Small intestine (tissue), 16 donors: ENCODE measurements around the gene ZNF22. TPM values are rescaled to one million over a fixed set of nuclear protein-coding genes. Genes with fewer than 3 reads are reported as not detected.

Experiments used
- DNase-seq, 2 donors: peaks; one replicate each; pipeline versions ENCODE4 v3.0.0 to v3.0.0-alpha.2; 2013
- FAIRE-seq: peaks from 2 replicates; lab custom pipeline; 2012; peaks lifted over from hg19 to GRCh38; lab: Jason Lieb, UNC
- H3K27ac ChIP-seq, 3 donors: one replicate each; pipeline ENCODE4 v1.5.1; 2013; ENCODE audit warnings: low read length in 2 of 3, mild to moderate bottlenecking in 2 of 3, control low read depth in 1 of 3, inconsistent platforms in 1 of 3, low read depth in 1 of 3, moderate library complexity in 1 of 3
- H3K27me3 ChIP-seq, 3 donors: one replicate each; pipeline ENCODE4 v1.6.1; 2013; ENCODE audit warnings: low read length in 3 of 3, inconsistent platforms in 1 of 3; ENCODE audit not compliant: control insufficient read depth in 3 of 3, insufficient read depth in 3 of 3
- H3K36me3 ChIP-seq, 3 donors: one replicate each; pipeline ENCODE4 v1.6.1; 2013; ENCODE audit warnings: low read length in 3 of 3, inconsistent platforms in 1 of 3, low read depth in 1 of 3, mild to moderate bottlenecking in 1 of 3, moderate library complexity in 1 of 3; ENCODE audit not compliant: control insufficient read depth in 3 of 3, insufficient read depth in 2 of 3
- H3K4me1 ChIP-seq, 3 donors: one replicate each; pipeline ENCODE4 v1.6.1; 2013; ENCODE audit warnings: low read length in 2 of 3, inconsistent platforms in 1 of 3, low read depth in 1 of 3, mild to moderate bottlenecking in 1 of 3, moderate library complexity in 1 of 3; ENCODE audit not compliant: control insufficient read depth in 3 of 3, insufficient read depth in 2 of 3
- H3K4me3 ChIP-seq, 3 donors: one replicate each; pipeline ENCODE4 v1.5.1; 2013; ENCODE audit warnings: low read length in 3 of 3, control low read depth in 1 of 3, inconsistent platforms in 1 of 3, low read depth in 1 of 3, mild to moderate bottlenecking in 1 of 3, moderate library complexity in 1 of 3
- H3K9me3 ChIP-seq, 2 donors: one replicate each; pipeline ENCODE4 v1.6.1; 2013; ENCODE audit warnings: low read depth in 1 of 2, low read length in 1 of 2; ENCODE audit not compliant: control insufficient read depth in 2 of 2, insufficient read depth in 1 of 2
- WGBS, 3 donors: extraction: QIAGEN DNeasy Blood & Tissue Kit; methylation state at CpG; one replicate each; pipeline ENCODE4 v1.1.7; 2013; 5-methylcytosine and 5-hydroxymethylcytosine counted together
- long read RNA-seq, 10 donors: transcript quantifications; one replicate each; lab custom pipeline, GENCODE V29; 2026
- polyA plus RNA-seq, 4 donors: library from polyadenylated mRNA; stranded (reverse) in 3 of 4; unstranded in 1 of 4; fragments of 200-250 nt in 3 of 4; fragments of 120-200 nt in 1 of 4; gene quantifications; one replicate each; pipeline versions ENCODE4 v1.2.1 to v1.2.3, GENCODE V29; 2013
- donor health status: healthy with polysubstance abuse.
- donor health status: control.
- donor health status: control.
- donor health status: Bipolar disorder and iron deficiency.
- donor health status: healthy.

The ZNF22 gene
- polyA plus RNA-seq = 10 to 100 TPM in 3 of 4 donors, 1 to 10 TPM in 1; 8.1 to 30.3 (median 13.3) TPM
- long read RNA-seq, donor 1, transcript ZNF22-201 (2 exons, 2,551 nt) = major isoform, 33 of 33 reads
- long read RNA-seq, donor 1, partial matches to known transcripts = 0 of 33 reads
- long read RNA-seq, donor 1, other reads (novel, unspliced or antisense) = 0 of 33 reads
- long read RNA-seq, donor 2, transcript ZNF22-201 (2 exons, 2,551 nt) = major isoform, 14 of 22 reads
- long read RNA-seq, donor 2, partial matches to known transcripts = 8 of 22 reads
- long read RNA-seq, donor 2, other reads (novel, unspliced or antisense) = 0 of 22 reads
- long read RNA-seq, donor 3, transcript ZNF22-201 (2 exons, 2,551 nt) = major isoform, 11 of 25 reads
- long read RNA-seq, donor 3, partial matches to known transcripts = 14 of 25 reads
- long read RNA-seq, donor 3, other reads (novel, unspliced or antisense) = 0 of 25 reads
- long read RNA-seq, donor 4, partial matches to known transcripts = 0 of 2 reads
- long read RNA-seq, donor 4, other reads (novel, unspliced or antisense) = 0 of 2 reads
- long read RNA-seq, donor 5, transcript ZNF22-201 (2 exons, 2,551 nt) = major isoform, 10 of 10 reads
- long read RNA-seq, donor 5, partial matches to known transcripts = 0 of 10 reads
- long read RNA-seq, donor 5, other reads (novel, unspliced or antisense) = 0 of 10 reads
- long read RNA-seq, donor 6, transcript ZNF22-201 (2 exons, 2,551 nt) = major isoform, 17 of 40 reads
- long read RNA-seq, donor 6, partial matches to known transcripts = 23 of 40 reads
- long read RNA-seq, donor 6, other reads (novel, unspliced or antisense) = 0 of 40 reads
- long read RNA-seq, donor 7 = 0 reads
- long read RNA-seq, donor 8 = 0 reads
- long read RNA-seq, donor 9, transcript ZNF22-201 (2 exons, 2,551 nt) = major isoform, 5 of 5 reads
- long read RNA-seq, donor 9, partial matches to known transcripts = 0 of 5 reads
- long read RNA-seq, donor 9, other reads (novel, unspliced or antisense) = 0 of 5 reads
- long read RNA-seq, donor 10, transcript ZNF22-201 (2 exons, 2,551 nt) = major isoform, 34 of 50 reads
- long read RNA-seq, donor 10, partial matches to known transcripts = 16 of 50 reads
- long read RNA-seq, donor 10, other reads (novel, unspliced or antisense) = 0 of 50 reads

GRCh38 chr10:45000752-45001380 lies at the start of gene ZNF22:
Gene ZNF22 (plus strand): TSS chr10:45000923. CDS start chr10:45003369, 2,446 bp downstream.
- 0 to 1% (median 0%) methylated on average over 41 to 79 of the region's 79 CpGs for WGBS, 3 donors
- FAIRE-seq = no peak

GRCh38 chr10:44951576-44952226 lies 49.0 kb upstream of the ZNF22 start:
- no peak for FAIRE-seq
- Histone ChIP-seq H3K36me3 (peaks cover 0 to 13% (median 2%) of the 10 kb centered on the region in 3 donors), H3K4me3 (no peak overlapping the region), H3K27me3 (no peaks in the 10 kb centered on the region), H3K4me1 (peaks cover 2 to 38% (median 5%) of the 10 kb centered on the region in 3 donors), H3K9me3 (peaks cover 0 to 2% of the 10 kb centered on the region in 2 donors), H3K27ac (no peak overlapping the region)
- WGBS, 3 donors = 73 to 84% (median 76%) methylated on average over 7 of the region's 7 CpGs
- no peak for DNase-seq

More at GRCh38 chr10:45000752-45001380, at the start of gene ZNF22:
- peaks cover 0 to 20% (median 13%) of the 10 kb centered on the region in 3 donors for H3K4me1 ChIP-seq
- no peaks in the 10 kb centered on the region for H3K27me3 ChIP-seq
- peak within 1 kb of the TSS; percentile 66 to 72 (median 69) for H3K4me3 ChIP-seq
- peak; percentile 69 to 91 for DNase-seq
- peak within 1 kb of the TSS; percentile 91 to 93 (median 92) for H3K27ac ChIP-seq
- H3K36me3 ChIP-seq = peaks cover 0 to 6% (median 2%) of the 10 kb centered on the region in 3 donors
- H3K9me3 ChIP-seq = peaks cover 0 to 7% of the 10 kb centered on the region in 2 donors

- DNase-seq (no peak), FAIRE-seq (no peak)
- Histone ChIP-seq H3K36me3 (peaks cover 0 to 14% (median 2%) of the 10 kb centered on the region in 3 donors), H3K4me3 (no peak overlapping the region), H3K27ac (no peak overlapping the region), H3K9me3 (peaks cover 0 to 3% of the 10 kb centered on the region in 2 donors), H3K27me3 (no peaks in the 10 kb centered on the region), H3K4me1 (peaks cover 2 to 40% (median 7%) of the 10 kb centered on the region in 3 donors)
- 63 to 82% (median 69%) methylated on average over 2 of the region's 2 CpGs for WGBS, 3 donors
These were observed 47.9 kb upstream of the ZNF22 start for GRCh38 chr10:44952779-44953231.

GRCh38 chr10:44954042-44954441 lies 46.7 kb upstream of the ZNF22 start:
- H3K4me1 ChIP-seq = peaks cover 7 to 42% (median 8%) of the 10 kb centered on the region in 3 donors
- DNase-seq (no peak), FAIRE-seq (no peak)

GRCh38 chr10:44954962-44955361 lies 45.8 kb upstream of the ZNF22 start:
- no peak for FAIRE-seq
- Histone ChIP-seq H3K4me1 (peaks cover 4 to 35% (median 8%) of the 10 kb centered on the region in 3 donors), H3K27me3 (no peaks in the 10 kb centered on the region), H3K27ac (no peak overlapping the region), H3K9me3 (peaks cover 0 to 3% of the 10 kb centered on the region in 2 donors), H3K36me3 (peaks cover 0 to 14% (median 2%) of the 10 kb centered on the region in 3 donors), H3K4me3 (no peak overlapping the region)
- no peak for DNase-seq

More at GRCh38 chr10:44954042-44954441, 46.7 kb upstream of the ZNF22 start:
- Histone ChIP-seq H3K27me3 (no peaks in the 10 kb centered on the region), H3K9me3 (peaks cover 0 to 3% of the 10 kb centered on the region in 2 donors), H3K4me3 (no peak overlapping the region), H3K36me3 (peaks cover 0 to 14% (median 2%) of the 10 kb centered on the region in 3 donors), H3K27ac (no peak overlapping the region)

GRCh38 chr10:44955413-44956070 lies 45.2 kb upstream of the ZNF22 start:
- no peak overlapping the region for H3K27ac ChIP-seq
- no peak for FAIRE-seq
- peaks cover 0 to 3% of the 10 kb centered on the region in 2 donors for H3K9me3 ChIP-seq
- no peak overlapping the region for H3K4me3 ChIP-seq
- peaks cover 0 to 14% (median 2%) of the 10 kb centered on the region in 3 donors for H3K36me3 ChIP-seq
- 88 to 93% (median 92%) methylated on average over 8 of the region's 8 CpGs for WGBS, 3 donors
- no peak for DNase-seq
- peaks cover 2 to 35% (median 11%) of the 10 kb centered on the region in 3 donors for H3K4me1 ChIP-seq
- H3K27me3 ChIP-seq = no peaks in the 10 kb centered on the region

GRCh38 chr10:44956226-44956625 lies 44.5 kb upstream of the ZNF22 start:
- Histone ChIP-seq H3K4me1 (peaks cover 2 to 35% (median 11%) of the 10 kb centered on the region in 3 donors), H3K4me3 (no peak overlapping the region), H3K36me3 (peaks cover 0 to 12% (median 2%) of the 10 kb centered on the region in 3 donors), H3K27ac (no peak overlapping the region), H3K27me3 (no peaks in the 10 kb centered on the region), H3K9me3 (peaks cover 0 to 3% of the 10 kb centered on the region in 2 donors)
- 95 to 97% (median 96%) methylated on average over 4 of the region's 4 CpGs for WGBS, 3 donors
- no peak for DNase-seq
- no peak for FAIRE-seq
